K562 (cell line): ENCODE data around the gene CCDC185. TPM values are rescaled to one million over a fixed set of nuclear protein-coding genes. Genes with fewer than 3 reads are reported as not detected.

Source experiments
- BRF2 ChIP-seq: IDR thresholded peaks from 3 replicates; pipeline ENCODE4 v1.6.1; 2011; ENCODE audit warnings: borderline replicate concordance, mild to moderate bottlenecking; ENCODE audit not compliant: insufficient read length, insufficient read depth
- KLF13 ChIP-seq: fragments of 450-650 bp; IDR thresholded peaks from 2 replicates; pipeline ENCODE4 v1.6.1; 2016; ENCODE audit warnings: missing genetic modification characterization, low read depth, mild to moderate bottlenecking, missing compliant biosample characterization, moderate library complexity, borderline replicate concordance
- REST ChIP-seq, 2 experiments: fragments of 450-650 bp; formaldehyde crosslinking in 1 of 2; IDR thresholded peaks; 2 replicates each; pipeline versions ENCODE4 v1.4.0 to v1.6.1; 2014 to 2020; ENCODE audit warnings: mild to moderate bottlenecking in 2 of 2, borderline replicate concordance in 1 of 2, low read depth in 1 of 2
- SMARCA4 ChIP-seq: fragments of 450-650 bp; IDR thresholded peaks from 2 replicates; pipeline ENCODE4 v1.6.1; 2016
- THRAP3 ChIP-seq: fragments of 450-650 bp; IDR thresholded peaks from 2 replicates; pipeline ENCODE4 v1.6.1; 2016; ENCODE audit warnings: mild to moderate bottlenecking, inconsistent platforms, borderline replicate concordance
- ZBTB8A ChIP-seq: fragments of 450-650 bp; IDR thresholded peaks from 2 replicates; pipeline ENCODE4 v1.6.1; 2018; ENCODE audit warnings: mild to moderate bottlenecking, moderate library complexity; ENCODE audit not compliant: partially characterized antibody
- ZNF668 ChIP-seq: fragments of 250-450 bp; sonication (Bioruptor Pico); IDR thresholded peaks from 2 replicates; pipeline ENCODE4 v1.8.0; 2022; ENCODE audit warnings: mild to moderate bottlenecking, inconsistent platforms
- polyA plus RNA-seq, 8 experiments: library from polyadenylated mRNA; depleted of rRNA in 4 of 8; stranded (reverse) in 5 of 8; unstranded in 3 of 8; fragments of >200 nt; fragmentation: Nextera tagmentation in 2 of 8; fragmentation: Illumina TruSeq in 1 of 8; extraction: Ambion mirVana in 2 of 8; extraction: Trizol in 1 of 8; gene quantifications; 2 replicates each; pipeline versions ENCODE4 v1.2.1 to v1.2.3, GENCODE V29; 2011 to 2014; ENCODE audit warnings: inconsistent platforms in 1 of 8, missing spikeins in 1 of 8
- total RNA-seq, 7 experiments: library from RNA; depleted of rRNA in 6 of 7; stranded (reverse); fragments of >200 nt in 6 of 7; fragmentation: Illumina TruSeq in 2 of 7; extraction: Trizol in 2 of 7; gene quantifications; 2 replicates each; pipeline versions ENCODE4 v1.2.1 to v1.2.3, GENCODE V29; 2011 to 2021; ENCODE audit warnings: low replicate concordance in 1 of 7

Gene CCDC185
- total and polyA plus RNA-seq, 9 of the 15 experiments (the other 6 are each of a cell fraction or from before 2014, with no cell fraction given) = not detected

- TF ChIP-seq REST (IDR thresholded peaks at IDR 0.05; ENCODE audit: borderline replicate concordance) (no peak), REST (CRISPR knock-in tag; IDR thresholded peaks at IDR 0.05; ENCODE audit: low read depth) (no peak), THRAP3 (no peak), KLF13 (no peak), SMARCA4 (no peak), ZBTB8A (no peak), ZNF668 (CRISPR knock-in tag) (no peak), BRF2 (no peak)
- TF ChIP-seq, all 486 proteins: peak for 0
Measured at GRCh38 chr1:223417444-223417843, 24.2 kb downstream of the CCDC185 start (continued).
